ENCODE measurements around the gene G6PC3. TPM values are rescaled to one million over a fixed set of nuclear protein-coding genes. Genes with fewer than 3 reads are reported as not detected.

Gene G6PC3
- total and polyA plus RNA-seq, 10 of the 15 experiments (the other 5 are each of a cell fraction or from before 2014, with no cell fraction given) = 13.0 to 93.7 (median 43.0) TPM

DNA sequence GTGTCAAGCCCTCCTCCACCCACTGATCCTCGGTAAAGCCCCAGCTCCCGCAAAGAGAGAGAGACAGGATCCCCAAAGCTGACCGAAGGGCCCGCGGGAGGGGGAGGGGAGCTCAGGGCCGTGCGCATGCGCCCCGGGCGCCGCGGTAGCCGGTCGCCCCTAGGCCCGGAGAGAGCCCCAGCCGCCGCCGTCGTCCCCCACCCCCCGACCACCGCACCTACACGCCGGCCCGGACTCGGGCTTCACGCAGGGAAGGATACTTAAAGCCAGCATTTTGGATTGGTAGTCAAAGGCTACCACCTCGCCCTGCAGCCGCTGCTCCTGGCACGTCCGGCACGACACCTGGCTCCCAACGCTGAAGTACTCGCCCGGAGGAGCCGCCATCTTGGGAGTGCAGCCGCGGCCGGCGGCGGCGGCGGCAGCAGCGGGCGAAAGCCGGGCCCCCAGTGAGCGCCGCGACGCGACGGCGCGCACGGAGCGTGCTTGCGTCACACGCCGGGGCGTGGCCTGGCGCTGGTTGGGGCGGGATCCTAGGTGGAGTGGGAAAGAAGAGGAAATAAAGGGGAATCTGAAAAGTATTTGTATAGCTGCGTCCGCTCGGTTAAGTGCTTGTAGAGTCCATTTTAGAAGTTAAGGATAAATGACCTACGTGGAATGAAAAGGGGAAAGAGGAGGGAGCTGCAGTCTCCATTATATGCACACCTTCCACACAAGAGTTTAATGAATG lies 4.2 kb upstream of the G6PC3 start, which contains the start of gene LSM12 (continued):
- no peak for TF ChIP-seq ZBED1 (IDR thresholded peaks at IDR 0.05; ENCODE audit: borderline replicate concordance)
- TF ChIP-seq ZNF207 (IDR thresholded peaks at IDR 0.05; ENCODE audit: borderline replicate concordance) = peak; percentile 92; the same call in 1 of the 2 replicates
- TF ChIP-seq GATAD2B (conservative IDR thresholded peaks at IDR 0.05; ENCODE audit: low read depth) = peak; percentile 85
- no peak for TF ChIP-seq NFYB (IDR thresholded peaks at IDR 0.05; ENCODE audit: insufficient read depth, low read depth, low read length)
- TF ChIP-seq, protein P1, sequence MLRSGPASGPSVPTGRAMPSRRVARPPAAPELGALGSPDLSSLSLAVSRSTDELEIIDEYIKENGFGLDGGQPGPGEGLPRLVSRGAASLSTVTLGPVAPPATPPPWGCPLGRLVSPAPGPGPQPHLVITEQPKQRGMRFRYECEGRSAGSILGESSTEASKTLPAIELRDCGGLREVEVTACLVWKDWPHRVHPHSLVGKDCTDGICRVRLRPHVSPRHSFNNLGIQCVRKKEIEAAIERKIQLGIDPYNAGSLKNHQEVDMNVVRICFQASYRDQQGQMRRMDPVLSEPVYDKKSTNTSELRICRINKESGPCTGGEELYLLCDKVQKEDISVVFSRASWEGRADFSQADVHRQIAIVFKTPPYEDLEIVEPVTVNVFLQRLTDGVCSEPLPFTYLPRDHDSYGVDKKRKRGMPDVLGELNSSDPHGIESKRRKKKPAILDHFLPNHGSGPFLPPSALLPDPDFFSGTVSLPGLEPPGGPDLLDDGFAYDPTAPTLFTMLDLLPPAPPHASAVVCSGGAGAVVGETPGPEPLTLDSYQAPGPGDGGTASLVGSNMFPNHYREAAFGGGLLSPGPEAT (IDR thresholded peaks at IDR 0.05; ENCODE audit: low read depth) = no peak
- TF ChIP-seq POLR2AphosphoS5 (IDR thresholded peaks at IDR 0.05; ENCODE audit: low read length) = peak; percentile 66
- no peak for TF ChIP-seq JUND (IDR thresholded peaks at IDR 0.05; ENCODE audit: low read depth, low read length)
- TF ChIP-seq, protein P2, sequence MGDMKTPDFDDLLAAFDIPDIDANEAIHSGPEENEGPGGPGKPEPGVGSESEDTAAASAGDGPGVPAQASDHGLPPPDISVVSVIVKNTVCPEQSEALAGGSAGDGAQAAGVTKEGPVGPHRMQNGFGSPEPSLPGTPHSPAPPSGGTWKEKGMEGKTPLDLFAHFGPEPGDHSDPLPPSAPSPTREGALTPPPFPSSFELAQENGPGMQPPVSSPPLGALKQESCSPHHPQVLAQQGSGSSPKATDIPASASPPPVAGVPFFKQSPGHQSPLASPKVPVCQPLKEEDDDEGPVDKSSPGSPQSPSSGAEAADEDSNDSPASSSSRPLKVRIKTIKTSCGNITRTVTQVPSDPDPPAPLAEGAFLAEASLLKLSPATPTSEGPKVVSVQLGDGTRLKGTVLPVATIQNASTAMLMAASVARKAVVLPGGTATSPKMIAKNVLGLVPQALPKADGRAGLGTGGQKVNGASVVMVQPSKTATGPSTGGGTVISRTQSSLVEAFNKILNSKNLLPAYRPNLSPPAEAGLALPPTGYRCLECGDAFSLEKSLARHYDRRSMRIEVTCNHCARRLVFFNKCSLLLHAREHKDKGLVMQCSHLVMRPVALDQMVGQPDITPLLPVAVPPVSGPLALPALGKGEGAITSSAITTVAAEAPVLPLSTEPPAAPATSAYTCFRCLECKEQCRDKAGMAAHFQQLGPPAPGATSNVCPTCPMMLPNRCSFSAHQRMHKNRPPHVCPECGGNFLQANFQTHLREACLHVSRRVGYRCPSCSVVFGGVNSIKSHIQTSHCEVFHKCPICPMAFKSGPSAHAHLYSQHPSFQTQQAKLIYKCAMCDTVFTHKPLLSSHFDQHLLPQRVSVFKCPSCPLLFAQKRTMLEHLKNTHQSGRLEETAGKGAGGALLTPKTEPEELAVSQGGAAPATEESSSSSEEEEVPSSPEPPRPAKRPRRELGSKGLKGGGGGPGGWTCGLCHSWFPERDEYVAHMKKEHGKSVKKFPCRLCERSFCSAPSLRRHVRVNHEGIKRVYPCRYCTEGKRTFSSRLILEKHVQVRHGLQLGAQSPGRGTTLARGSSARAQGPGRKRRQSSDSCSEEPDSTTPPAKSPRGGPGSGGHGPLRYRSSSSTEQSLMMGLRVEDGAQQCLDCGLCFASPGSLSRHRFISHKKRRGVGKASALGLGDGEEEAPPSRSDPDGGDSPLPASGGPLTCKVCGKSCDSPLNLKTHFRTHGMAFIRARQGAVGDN (IDR thresholded peaks at IDR 0.05) = peak; percentile 52; the same call in 1 of the 2 replicates
- TF ChIP-seq ETV6 (conservative IDR thresholded peaks at IDR 0.05 in 1 of 2, IDR thresholded peaks at IDR 0.05 in 1 of 2; ENCODE audit: borderline replicate concordance in 1 of 2, low read depth in 1 of 2) = no peak
- TF ChIP-seq, protein P3, sequence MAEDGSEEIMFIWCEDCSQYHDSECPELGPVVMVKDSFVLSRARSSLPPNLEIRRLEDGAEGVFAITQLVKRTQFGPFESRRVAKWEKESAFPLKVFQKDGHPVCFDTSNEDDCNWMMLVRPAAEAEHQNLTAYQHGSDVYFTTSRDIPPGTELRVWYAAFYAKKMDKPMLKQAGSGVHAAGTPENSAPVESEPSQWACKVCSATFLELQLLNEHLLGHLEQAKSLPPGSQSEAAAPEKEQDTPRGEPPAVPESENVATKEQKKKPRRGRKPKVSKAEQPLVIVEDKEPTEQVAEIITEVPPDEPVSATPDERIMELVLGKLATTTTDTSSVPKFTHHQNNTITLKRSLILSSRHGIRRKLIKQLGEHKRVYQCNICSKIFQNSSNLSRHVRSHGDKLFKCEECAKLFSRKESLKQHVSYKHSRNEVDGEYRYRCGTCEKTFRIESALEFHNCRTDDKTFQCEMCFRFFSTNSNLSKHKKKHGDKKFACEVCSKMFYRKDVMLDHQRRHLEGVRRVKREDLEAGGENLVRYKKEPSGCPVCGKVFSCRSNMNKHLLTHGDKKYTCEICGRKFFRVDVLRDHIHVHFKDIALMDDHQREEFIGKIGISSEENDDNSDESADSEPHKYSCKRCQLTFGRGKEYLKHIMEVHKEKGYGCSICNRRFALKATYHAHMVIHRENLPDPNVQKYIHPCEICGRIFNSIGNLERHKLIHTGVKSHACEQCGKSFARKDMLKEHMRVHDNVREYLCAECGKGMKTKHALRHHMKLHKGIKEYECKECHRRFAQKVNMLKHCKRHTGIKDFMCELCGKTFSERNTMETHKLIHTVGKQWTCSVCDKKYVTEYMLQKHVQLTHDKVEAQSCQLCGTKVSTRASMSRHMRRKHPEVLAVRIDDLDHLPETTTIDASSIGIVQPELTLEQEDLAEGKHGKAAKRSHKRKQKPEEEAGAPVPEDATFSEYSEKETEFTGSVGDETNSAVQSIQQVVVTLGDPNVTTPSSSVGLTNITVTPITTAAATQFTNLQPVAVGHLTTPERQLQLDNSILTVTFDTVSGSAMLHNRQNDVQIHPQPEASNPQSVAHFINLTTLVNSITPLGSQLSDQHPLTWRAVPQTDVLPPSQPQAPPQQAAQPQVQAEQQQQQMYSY (CRISPR knock-in tag; IDR thresholded peaks at IDR 0.05) = no peak
- no peak for TF ChIP-seq KAT2A (conservative IDR thresholded peaks at IDR 0.05; ENCODE audit: control insufficient read depth, low read depth, low read length)
- TF ChIP-seq, protein P4, sequence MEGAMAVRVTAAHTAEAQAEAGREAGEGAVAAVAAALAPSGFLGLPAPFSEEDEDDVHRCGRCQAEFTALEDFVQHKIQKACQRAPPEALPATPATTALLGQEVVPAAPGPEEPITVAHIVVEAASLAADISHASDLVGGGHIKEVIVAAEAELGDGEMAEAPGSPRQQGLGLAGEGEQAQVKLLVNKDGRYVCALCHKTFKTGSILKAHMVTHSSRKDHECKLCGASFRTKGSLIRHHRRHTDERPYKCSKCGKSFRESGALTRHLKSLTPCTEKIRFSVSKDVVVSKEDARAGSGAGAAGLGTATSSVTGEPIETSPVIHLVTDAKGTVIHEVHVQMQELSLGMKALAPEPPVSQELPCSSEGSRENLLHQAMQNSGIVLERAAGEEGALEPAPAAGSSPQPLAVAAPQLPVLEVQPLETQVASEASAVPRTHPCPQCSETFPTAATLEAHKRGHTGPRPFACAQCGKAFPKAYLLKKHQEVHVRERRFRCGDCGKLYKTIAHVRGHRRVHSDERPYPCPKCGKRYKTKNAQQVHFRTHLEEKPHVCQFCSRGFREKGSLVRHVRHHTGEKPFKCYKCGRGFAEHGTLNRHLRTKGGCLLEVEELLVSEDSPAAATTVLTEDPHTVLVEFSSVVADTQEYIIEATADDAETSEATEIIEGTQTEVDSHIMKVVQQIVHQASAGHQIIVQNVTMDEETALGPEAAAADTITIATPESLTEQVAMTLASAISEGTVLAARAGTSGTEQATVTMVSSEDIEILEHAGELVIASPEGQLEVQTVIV (IDR thresholded peaks at IDR 0.05; ENCODE audit: borderline replicate concordance, partially characterized antibody) = no peak
- TF ChIP-seq NFYA (IDR thresholded peaks at IDR 0.05; ENCODE audit: borderline replicate concordance, low read depth, low read length) = no peak
- TF ChIP-seq NFIC (IDR thresholded peaks at IDR 0.05; ENCODE audit: low read depth, low read length) = no peak
- 0 out of 2 replicates have a peak, but pooled peaks have one; percentile 42 for TF ChIP-seq HCFC1 (IDR thresholded peaks at IDR 0.05; ENCODE audit: low read length)
- no peak for TF ChIP-seq ZNF217 (IDR thresholded peaks at IDR 0.05)
- no peak for TF ChIP-seq GABPA (IDR thresholded peaks at IDR 0.05; ENCODE audit: low read depth)
